ENCODE results near the gene EFHC2. TPM values are rescaled to one million over a fixed set of nuclear protein-coding genes. Genes with fewer than 3 reads are reported as not detected.

EFHC2 gene
- total RNA-seq, 1 donor from 2014 or later = not detected

- no peak for DNase-seq
Measured at GRCh38 chrX:44144177-44144945, 199.1 kb downstream of the EFHC2 start.

GRCh38 chrX:44143061-44143602, 200.3 kb downstream of the EFHC2 start:
- DNase-seq = no peak

- no peak for DNase-seq
Measured at GRCh38 chrX:44130189-44130588, 213.3 kb downstream of the EFHC2 start.

DNA sequence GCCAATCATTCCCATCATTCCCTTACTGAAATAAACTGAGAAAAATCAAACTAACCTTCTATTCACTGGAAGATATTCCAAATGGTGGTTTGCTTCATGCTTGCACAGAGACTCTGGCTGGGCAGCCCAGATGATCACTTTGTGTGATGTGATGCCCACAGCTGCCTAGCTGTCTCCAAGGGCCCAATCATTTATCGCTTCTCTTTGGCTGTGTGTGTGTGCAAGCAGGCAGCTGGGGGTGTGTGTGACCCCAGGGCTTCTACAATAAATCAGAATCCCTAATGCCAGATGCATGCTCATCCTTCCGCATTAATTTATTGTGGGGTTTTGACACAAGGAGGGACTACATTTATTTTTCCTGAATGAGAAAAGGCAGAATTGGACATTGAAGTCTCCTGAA, 230.1 kb downstream of the EFHC2 start:
- no peak for DNase-seq

- no peak for DNase-seq
Measured at GRCh38 chrX:44106864-44107263, 236.6 kb downstream of the EFHC2 start.

DNA sequence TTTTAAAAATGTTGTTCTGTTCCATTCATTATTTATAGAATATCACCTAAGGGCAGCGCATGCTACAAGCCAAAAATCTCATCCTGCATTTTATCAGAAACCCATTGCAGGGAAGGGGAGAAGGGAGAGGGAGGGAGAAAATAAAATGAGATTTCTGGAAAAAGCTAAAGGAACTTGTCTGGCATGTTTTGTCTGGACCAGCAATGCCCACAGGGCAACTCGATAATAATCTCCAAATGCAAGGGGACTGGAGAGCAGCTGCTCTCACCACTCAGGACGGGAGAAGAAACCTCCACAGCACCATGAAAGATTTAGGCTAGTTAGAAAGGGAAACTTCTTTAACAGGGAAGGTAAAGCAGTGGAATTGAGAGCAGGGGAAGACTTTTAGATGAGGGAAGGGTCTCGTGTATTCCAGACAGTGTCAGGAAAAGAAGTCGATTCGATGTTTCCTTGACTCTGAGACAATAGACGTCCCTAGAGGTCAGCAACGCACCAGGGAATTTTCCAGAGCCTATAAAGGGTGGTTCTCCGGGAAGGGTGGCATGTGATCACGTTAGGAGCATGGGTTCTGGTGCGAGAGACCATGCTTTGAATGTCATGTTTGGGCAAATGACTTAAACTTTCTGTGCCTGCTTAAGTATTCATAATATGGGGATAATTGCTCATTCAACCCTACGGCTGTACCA, 238.1 kb downstream of the EFHC2 start:
- no peak for DNase-seq

DNA sequence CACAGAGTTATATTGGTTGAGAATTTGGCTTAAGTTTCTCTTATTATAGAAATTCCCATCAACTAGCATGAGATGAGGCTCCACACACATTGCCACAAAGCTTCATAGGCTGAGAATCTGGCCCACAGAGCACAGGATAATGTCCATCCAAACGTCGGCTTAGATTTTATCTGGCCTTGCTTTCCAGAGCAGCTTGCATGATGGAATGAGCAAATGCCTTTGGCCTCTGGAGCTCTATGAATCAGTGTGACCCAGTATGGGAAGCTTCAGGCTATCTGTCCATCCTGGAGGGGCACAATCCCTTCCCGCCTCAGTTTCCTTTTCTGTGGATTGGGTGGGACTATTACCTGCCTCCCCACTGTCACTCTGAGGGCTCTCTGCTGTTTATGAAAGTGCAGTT, 238.8 kb downstream of the EFHC2 start:
- no peak for DNase-seq

DNA sequence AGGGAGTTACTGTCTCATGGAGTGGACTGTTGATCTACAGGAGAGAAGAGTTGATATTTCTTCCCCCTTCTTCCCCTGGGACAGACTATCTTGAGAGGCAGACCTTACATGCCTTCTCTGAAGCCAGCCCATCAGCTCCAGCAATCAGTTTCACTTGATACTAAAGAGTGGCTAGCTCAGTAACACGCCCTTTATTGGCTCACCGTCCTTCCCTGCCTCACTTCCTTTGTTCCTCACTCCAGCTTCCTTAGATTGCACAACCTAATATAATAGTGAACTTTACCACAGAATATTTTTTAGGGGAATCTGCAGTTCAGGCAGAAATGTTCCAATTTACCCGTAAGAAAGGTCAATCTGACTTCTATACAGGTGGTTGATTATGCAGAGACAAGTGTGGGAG, 242.2 kb downstream of the EFHC2 start:
- DNase-seq = no peak

- DNase-seq = no peak
Measured at GRCh38 chrX:44099366-44099765, 244.1 kb downstream of the EFHC2 start.

Other genes starting within 250 kb of the EFHC2 start
- 9.9 and 10.2 TPM in 2 replicates for gene FUNDC1, start 199.2 kb upstream of the EFHC2 start, total RNA-seq

All from dermis blood vessel endothelial cell (primary cell).